GM23338 (cell line): ENCODE measurements around the gene PLEKHA7.

Source experiments
- EZH2 ChIP-seq: fragments of 200-600 bp; sonication (generic); IDR thresholded peaks from one replicate; pipeline ENCODE4 v1.8.0; 2017; ENCODE audit warnings: antibody characterized with exemption, mild to moderate bottlenecking, low read depth; ENCODE audit not compliant: unreplicated experiment
- TF ChIP-seq, protein P1 (sequence below), 2 experiments: fragments of 200-600 bp in 1 of 2; sonication (generic) in 1 of 2; conservative IDR thresholded peaks; 2 replicates each; pipeline versions ENCODE4 v1.5.1 to v1.6.1; 2016 to 2017; ENCODE audit warnings: antibody characterized with exemption in 2 of 2, low read depth in 2 of 2, mild to moderate bottlenecking in 2 of 2, moderate library complexity in 1 of 2
- TF ChIP-seq, protein P2 (sequence below): IDR thresholded peaks from 2 replicates; pipeline ENCODE4 v1.6.1; 2016; ENCODE audit warnings: antibody characterized with exemption
- TF ChIP-seq, protein P3 (sequence below): fragments of 250-450 bp; sonication (Bioruptor Pico); IDR thresholded peaks from 2 replicates; pipeline ENCODE4 v1.5.0; 2020; ENCODE audit warnings: mild to moderate bottlenecking, moderate library complexity

DNA sequence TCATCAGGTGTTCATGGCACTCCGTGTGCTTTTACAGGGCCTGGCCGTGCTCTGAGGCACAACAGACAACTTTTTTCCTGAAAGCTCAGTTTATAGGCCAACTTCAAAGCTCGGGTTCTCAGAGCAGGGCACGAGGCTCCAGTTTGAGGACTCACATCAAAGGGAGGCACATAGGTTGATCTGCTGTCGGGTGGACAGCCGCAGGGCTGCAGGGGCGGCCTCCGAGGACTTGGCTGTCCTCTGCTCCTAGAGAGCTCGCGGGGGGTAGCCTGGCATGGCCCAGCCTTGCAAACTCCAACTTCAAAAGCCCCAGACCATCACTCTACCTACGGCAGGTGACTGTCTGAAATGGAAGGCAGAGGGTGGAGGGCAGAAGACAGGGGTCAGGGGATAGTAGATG is 244.2 kb downstream of the PLEKHA7 start:
- TF ChIP-seq, protein P1, sequence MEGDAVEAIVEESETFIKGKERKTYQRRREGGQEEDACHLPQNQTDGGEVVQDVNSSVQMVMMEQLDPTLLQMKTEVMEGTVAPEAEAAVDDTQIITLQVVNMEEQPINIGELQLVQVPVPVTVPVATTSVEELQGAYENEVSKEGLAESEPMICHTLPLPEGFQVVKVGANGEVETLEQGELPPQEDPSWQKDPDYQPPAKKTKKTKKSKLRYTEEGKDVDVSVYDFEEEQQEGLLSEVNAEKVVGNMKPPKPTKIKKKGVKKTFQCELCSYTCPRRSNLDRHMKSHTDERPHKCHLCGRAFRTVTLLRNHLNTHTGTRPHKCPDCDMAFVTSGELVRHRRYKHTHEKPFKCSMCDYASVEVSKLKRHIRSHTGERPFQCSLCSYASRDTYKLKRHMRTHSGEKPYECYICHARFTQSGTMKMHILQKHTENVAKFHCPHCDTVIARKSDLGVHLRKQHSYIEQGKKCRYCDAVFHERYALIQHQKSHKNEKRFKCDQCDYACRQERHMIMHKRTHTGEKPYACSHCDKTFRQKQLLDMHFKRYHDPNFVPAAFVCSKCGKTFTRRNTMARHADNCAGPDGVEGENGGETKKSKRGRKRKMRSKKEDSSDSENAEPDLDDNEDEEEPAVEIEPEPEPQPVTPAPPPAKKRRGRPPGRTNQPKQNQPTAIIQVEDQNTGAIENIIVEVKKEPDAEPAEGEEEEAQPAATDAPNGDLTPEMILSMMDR (conservative IDR thresholded peaks at IDR 0.05; ENCODE audit: low read depth in 2 of 2): no peak
- TF ChIP-seq, protein P2, sequence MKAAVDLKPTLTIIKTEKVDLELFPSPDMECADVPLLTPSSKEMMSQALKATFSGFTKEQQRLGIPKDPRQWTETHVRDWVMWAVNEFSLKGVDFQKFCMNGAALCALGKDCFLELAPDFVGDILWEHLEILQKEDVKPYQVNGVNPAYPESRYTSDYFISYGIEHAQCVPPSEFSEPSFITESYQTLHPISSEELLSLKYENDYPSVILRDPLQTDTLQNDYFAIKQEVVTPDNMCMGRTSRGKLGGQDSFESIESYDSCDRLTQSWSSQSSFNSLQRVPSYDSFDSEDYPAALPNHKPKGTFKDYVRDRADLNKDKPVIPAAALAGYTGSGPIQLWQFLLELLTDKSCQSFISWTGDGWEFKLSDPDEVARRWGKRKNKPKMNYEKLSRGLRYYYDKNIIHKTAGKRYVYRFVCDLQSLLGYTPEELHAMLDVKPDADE: no peak
- TF ChIP-seq EZH2: no peak
- TF ChIP-seq, protein P3, sequence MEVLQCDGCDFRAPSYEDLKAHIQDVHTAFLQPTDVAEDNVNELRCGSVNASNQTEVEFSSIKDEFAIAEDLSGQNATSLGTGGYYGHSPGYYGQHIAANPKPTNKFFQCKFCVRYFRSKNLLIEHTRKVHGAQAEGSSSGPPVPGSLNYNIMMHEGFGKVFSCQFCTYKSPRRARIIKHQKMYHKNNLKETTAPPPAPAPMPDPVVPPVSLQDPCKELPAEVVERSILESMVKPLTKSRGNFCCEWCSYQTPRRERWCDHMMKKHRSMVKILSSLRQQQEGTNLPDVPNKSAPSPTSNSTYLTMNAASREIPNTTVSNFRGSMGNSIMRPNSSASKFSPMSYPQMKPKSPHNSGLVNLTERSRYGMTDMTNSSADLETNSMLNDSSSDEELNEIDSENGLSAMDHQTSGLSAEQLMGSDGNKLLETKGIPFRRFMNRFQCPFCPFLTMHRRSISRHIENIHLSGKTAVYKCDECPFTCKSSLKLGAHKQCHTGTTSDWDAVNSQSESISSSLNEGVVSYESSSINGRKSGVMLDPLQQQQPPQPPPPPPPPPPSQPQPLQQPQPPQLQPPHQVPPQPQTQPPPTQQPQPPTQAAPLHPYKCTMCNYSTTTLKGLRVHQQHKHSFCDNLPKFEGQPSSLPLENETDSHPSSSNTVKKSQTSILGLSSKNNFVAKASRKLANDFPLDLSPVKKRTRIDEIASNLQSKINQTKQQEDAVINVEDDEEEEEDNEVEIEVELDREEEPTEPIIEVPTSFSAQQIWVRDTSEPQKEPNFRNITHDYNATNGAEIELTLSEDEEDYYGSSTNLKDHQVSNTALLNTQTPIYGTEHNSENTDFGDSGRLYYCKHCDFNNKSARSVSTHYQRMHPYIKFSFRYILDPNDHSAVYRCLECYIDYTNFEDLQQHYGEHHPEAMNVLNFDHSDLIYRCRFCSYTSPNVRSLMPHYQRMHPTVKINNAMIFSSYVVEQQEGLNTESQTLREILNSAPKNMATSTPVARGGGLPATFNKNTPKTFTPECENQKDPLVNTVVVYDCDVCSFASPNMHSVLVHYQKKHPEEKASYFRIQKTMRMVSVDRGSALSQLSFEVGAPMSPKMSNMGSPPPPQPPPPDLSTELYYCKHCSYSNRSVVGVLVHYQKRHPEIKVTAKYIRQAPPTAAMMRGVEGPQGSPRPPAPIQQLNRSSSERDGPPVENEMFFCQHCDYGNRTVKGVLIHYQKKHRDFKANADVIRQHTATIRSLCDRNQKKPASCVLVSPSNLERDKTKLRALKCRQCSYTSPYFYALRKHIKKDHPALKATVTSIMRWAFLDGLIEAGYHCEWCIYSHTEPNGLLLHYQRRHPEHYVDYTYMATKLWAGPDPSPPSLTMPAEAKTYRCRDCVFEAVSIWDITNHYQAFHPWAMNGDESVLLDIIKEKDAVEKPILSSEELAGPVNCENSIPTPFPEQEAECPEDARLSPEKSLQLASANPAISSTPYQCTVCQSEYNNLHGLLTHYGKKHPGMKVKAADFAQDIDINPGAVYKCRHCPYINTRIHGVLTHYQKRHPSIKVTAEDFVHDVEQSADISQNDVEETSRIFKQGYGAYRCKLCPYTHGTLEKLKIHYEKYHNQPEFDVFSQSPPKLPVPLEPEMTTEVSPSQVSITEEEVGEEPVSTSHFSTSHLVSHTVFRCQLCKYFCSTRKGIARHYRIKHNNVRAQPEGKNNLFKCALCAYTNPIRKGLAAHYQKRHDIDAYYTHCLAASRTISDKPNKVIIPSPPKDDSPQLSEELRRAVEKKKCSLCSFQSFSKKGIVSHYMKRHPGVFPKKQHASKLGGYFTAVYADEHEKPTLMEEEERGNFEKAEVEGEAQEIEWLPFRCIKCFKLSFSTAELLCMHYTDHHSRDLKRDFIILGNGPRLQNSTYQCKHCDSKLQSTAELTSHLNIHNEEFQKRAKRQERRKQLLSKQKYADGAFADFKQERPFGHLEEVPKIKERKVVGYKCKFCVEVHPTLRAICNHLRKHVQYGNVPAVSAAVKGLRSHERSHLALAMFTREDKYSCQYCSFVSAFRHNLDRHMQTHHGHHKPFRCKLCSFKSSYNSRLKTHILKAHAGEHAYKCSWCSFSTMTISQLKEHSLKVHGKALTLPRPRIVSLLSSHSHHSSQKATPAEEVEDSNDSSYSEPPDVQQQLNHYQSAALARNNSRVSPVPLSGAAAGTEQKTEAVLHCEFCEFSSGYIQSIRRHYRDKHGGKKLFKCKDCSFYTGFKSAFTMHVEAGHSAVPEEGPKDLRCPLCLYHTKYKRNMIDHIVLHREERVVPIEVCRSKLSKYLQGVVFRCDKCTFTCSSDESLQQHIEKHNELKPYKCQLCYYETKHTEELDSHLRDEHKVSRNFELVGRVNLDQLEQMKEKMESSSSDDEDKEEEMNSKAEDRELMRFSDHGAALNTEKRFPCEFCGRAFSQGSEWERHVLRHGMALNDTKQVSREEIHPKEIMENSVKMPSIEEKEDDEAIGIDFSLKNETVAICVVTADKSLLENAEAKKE (CRISPR knock-in tag): no peak
